Stimulated activated CD8-positive, alpha-beta memory T cell treated with anti-CD3 and anti-CD28 coated beads, Interleukin-4, amount 100 ng/mL, for 24 hours (primary cell): Measurements from ENCODE around the gene SPAG7.

ENCODE experiments used
- DNase-seq: peaks from one replicate; pipeline ENCODE4 v3.0.0-alpha.2; 2020; ENCODE audit warnings: low read depth

SPAG7 gene

GRCh38 chr17:4974115-4974670, 6.6 kb upstream of the SPAG7 start:
- DNase-seq = no peak

GRCh38 chr17:4973256-4974114, 5.9 kb upstream of the SPAG7 start:
- no peak for DNase-seq

- DNase-seq = no peak
Observed at GRCh38 chr17:4972752-4973151, 5.1 kb upstream of the SPAG7 start.

- DNase-seq = no peak
Observed at GRCh38 chr17:4972322-4972721, 4.7 kb upstream of the SPAG7 start.

GRCh38 chr17:4971826-4972225, 4.2 kb upstream of the SPAG7 start:
- DNase-seq = no peak

GRCh38 chr17:4970273-4970672, 2.7 kb upstream of the SPAG7 start:
- no peak for DNase-seq

- DNase-seq = no peak
Observed at GRCh38 chr17:4969551-4970173, 2.0 kb upstream of the SPAG7 start.

GRCh38 chr17:4969047-4969550, 1.5 kb upstream of the SPAG7 start:
- no peak for DNase-seq

- no peak for DNase-seq
Observed at GRCh38 chr17:4968486-4969046, 949 bp upstream of the SPAG7 start.

- DNase-seq = peak; percentile 88
Observed at GRCh38 chr17:4966844-4967538, 626 bp downstream of the SPAG7 start.

GRCh38 chr17:4965311-4965986, 2.2 kb downstream of the SPAG7 start:
- DNase-seq = no peak

GRCh38 chr17:4960279-4960922, 7.2 kb downstream of the SPAG7 start:
- DNase-seq = no peak

- DNase-seq = no peak
Observed at GRCh38 chr17:4959261-4959965, 8.2 kb downstream of the SPAG7 start.

GRCh38 chr17:4958102-4958501, 9.5 kb downstream of the SPAG7 start:
- no peak for DNase-seq

GRCh38 chr17:4956493-4957061, 11.0 kb downstream of the SPAG7 start:
- no peak for DNase-seq

- no peak for DNase-seq
Observed at GRCh38 chr17:4955091-4955490, 12.5 kb downstream of the SPAG7 start.

GRCh38 chr17:4953451-4953961, 14.1 kb downstream of the SPAG7 start:
- no peak for DNase-seq

- no peak for DNase-seq
Observed at GRCh38 chr17:4951486-4951885, 16.1 kb downstream of the SPAG7 start.

- no peak for DNase-seq
Observed at GRCh38 chr17:4950746-4951204, 16.8 kb downstream of the SPAG7 start, which contains the start of gene ENO3. Gene ENO3, plus strand, starts transcription at chr17:4951119. Its CDS starts 711 bp downstream, at chr17:4951830.
